PFSK-1 (cell line): ENCODE data around the gene TRIAP1.

ENCODE experiments used
- FOXP2 ChIP-seq: optimal IDR thresholded peaks from 2 replicates; pipeline ENCODE3; 2011; ENCODE audit warnings: borderline replicate concordance, control low read depth, inconsistent platforms; ENCODE audit not compliant: insufficient read depth; ENCODE audit errors: extremely low read length, extremely low read depth
- POLR2AphosphoS5 ChIP-seq: IDR thresholded peaks from 2 replicates; pipeline ENCODE4 v1.6.1; 2012; ENCODE audit warnings: low read depth, mild to moderate bottlenecking, control low read depth, low read length, moderate library complexity
- REST ChIP-seq, 2 experiments: IDR thresholded peaks; 2 replicates each; pipeline versions ENCODE4 v1.6.1 to v1.8.0; 2011 to 2012; ENCODE audit warnings: low read depth in 2 of 2, low read length in 2 of 2, control low read depth in 1 of 2, inconsistent platforms in 1 of 2, mild to moderate bottlenecking in 1 of 2, moderate library complexity in 1 of 2; ENCODE audit not compliant: insufficient read depth in 1 of 2
- SIN3A ChIP-seq: IDR thresholded peaks from 2 replicates; pipeline ENCODE4 v1.6.1; 2012; ENCODE audit warnings: mild to moderate bottlenecking, low read length, moderate library complexity, borderline replicate concordance; ENCODE audit not compliant: insufficient read depth
- TAF1 ChIP-seq: IDR thresholded peaks from 2 replicates; pipeline ENCODE4 v1.6.1; 2012; ENCODE audit warnings: low read length, control low read depth, borderline replicate concordance; ENCODE audit not compliant: insufficient read depth

TRIAP1 gene

GRCh38 chr12:120432772-120433525, 13.2 kb downstream of the TRIAP1 start:
- no peak for TF ChIP-seq FOXP2
- TF ChIP-seq TAF1, result no peak
- TF ChIP-seq SIN3A, result no peak
- no peak for TF ChIP-seq POLR2AphosphoS5
- no peak for TF ChIP-seq REST (IDR thresholded peaks at IDR 0.05; ENCODE audit: insufficient read depth in 1 of 2, low read depth in 2 of 2, low read length in 2 of 2)

- TF ChIP-seq TAF1 (no peak), POLR2AphosphoS5 (no peak), FOXP2 (no peak), REST (IDR thresholded peaks at IDR 0.05; ENCODE audit: insufficient read depth in 1 of 2, low read depth in 2 of 2, low read length in 2 of 2) (no peak), SIN3A (no peak)
Observed at GRCh38 chr12:120429368-120429767, 16.8 kb downstream of the TRIAP1 start.

- TF ChIP-seq TAF1, result no peak
- TF ChIP-seq REST (IDR thresholded peaks at IDR 0.05; ENCODE audit: insufficient read depth in 1 of 2, low read depth in 2 of 2, low read length in 2 of 2), result no peak
- no peak for TF ChIP-seq FOXP2
- TF ChIP-seq POLR2AphosphoS5, result no peak
- no peak for TF ChIP-seq SIN3A
Observed at GRCh38 chr12:120428597-120429229, 17.5 kb downstream of the TRIAP1 start.

- TF ChIP-seq POLR2AphosphoS5, result no peak
- TF ChIP-seq TAF1, result no peak
- no peak for TF ChIP-seq SIN3A
- TF ChIP-seq FOXP2, result no peak
Observed at GRCh38 chr12:120425797-120426196, 20.4 kb downstream of the TRIAP1 start.

- TF ChIP-seq TAF1 (no peak), SIN3A (no peak), REST (IDR thresholded peaks at IDR 0.05; ENCODE audit: insufficient read depth in 1 of 2, low read depth in 2 of 2, low read length in 2 of 2) (no peak), FOXP2 (no peak), POLR2AphosphoS5 (no peak)
Observed at GRCh38 chr12:120422892-120423456, 23.2 kb downstream of the TRIAP1 start.
